Fibroblast of skin of right quadriceps (primary cell): ENCODE results near the gene UMPS.
A peak's percentile ranks its signal among the peaks of the same experiment; 100 is the strongest.
"Not testable (repeated sequence)": the region's sequence is repeated elsewhere in the genome, so short reads cannot be mapped to it uniquely, and the experiment has no call there.

Experiments used
- DNase-seq: peaks from one replicate; pipeline ENCODE4 v3.0.0-alpha.2; 2013

The UMPS gene

GRCh38 chr3:124730129-124730940 lies at the start of gene UMPS:
TSS of gene UMPS (plus strand) at chr3:124730452. CDS start at chr3:124730472, 20 bp downstream.
- DNase-seq, result peak; percentile 78

DNA sequence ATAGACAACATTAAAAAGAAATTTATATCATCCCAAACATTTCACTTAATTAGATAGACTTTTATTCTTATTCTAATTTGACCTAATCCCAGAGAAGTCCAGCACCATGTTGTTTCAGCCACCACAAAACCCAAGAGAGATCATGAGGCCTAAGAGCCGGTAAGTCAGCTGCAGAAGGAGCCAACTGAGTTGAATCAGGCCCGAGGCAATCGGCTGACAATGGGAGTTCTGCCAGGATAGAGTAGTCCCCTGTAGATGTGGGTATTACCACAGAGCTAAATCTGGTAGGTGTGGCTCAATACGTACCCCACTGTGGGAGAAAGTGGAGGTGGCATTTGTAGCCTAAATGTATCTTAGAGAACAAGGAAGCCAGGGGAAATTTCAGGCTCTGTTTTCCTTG lies 49.7 kb upstream of the UMPS start:
- no peak for DNase-seq

DNA sequence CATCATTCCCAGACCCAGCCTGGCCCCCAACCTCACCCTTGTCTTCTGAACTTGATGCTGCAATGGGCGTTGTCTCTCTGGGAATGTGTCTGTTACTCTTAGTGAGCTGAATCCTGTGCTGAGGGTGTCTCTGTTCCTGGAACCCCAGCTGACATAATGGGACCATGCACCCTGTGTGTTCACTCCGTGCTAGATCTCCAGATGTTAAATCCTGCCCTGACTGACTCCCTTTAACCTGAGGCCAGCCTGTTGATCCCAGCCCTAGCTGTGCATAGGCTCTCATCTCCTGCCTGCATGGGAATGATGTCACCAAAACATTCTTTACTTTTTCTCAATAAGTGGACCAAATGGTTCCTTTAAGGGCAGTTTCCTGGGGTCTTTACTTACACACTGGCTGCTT lies 48.0 kb upstream of the UMPS start:
- DNase-seq, result no peak

- no peak for DNase-seq
Observed at GRCh38 chr3:124684459-124684858, 45.8 kb upstream of the UMPS start.

DNA sequence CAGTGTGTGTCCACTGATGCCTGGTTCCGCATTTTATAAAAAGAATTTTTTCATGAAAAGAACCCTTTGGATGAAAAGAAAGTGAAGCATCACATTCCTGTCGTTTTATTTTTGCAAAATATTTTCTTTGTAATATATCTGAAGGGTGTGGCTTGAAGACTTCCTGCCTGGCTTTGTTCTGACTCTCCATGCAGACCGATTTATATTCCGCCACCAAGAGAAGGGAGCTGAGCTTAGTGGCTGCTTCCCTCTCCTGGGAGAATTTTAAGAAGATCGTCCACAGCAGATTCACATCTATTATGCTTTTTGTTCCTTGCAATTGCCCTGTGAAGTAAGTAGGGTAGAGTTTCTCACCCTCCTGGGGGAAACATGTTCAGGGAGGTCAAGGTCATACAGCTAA lies 45.2 kb upstream of the UMPS start:
- no peak for DNase-seq

DNA sequence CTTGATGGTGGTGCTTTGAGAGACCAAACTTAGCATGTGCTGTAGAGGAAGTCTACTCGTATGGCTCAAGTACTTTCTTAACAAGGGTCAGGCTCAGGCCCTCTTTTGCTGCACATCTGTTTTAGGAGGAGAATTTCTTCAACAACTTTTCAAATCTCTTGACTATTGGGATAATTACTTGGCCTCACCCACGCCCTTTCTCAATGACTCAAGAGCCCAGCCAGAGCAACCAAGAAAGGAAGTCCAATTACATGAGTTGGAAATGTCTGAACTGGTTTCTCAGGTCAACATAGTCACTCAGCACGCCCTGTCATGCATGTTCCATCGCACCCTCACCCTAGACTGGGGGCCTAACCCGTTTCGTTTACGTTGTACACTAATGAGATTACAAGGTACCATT lies 44.8 kb upstream of the UMPS start:
- DNase-seq, result no peak

DNA sequence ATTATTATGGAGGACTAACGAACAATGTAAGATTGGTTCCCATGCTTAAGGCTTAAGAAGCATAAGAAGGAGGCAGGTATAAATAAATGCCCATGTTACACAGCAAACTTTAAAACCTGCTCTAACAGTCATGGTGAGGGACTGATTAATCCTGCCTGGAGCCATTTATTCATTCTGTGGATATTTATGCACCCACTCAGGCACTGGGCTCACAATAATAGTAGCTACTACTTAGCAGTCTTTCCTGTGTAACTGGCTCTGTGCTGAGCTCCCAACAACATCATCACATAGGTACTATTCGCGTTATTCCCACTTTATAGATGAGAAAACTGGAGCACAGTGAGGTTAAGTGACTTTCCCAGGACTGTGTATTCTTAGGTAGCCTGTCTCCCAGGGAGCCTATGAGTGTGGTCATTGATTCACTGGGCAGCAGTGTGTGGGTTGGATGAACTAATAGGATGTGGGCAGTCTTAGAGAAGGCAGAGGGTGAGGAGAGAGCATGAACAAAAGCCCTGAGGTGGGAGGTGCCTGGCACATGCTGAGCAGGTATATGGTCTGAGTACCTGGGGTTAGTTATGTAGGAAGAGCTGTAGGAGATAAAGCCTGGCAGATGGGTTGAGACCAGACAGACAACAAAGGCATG lies 44.1 kb upstream of the UMPS start:
- no peak for DNase-seq

- DNase-seq, result peak; percentile 69
Observed at GRCh38 chr3:124688581-124689454, 41.4 kb upstream of the UMPS start.

- DNase-seq, result no peak
Observed at GRCh38 chr3:124691599-124691998, 38.7 kb upstream of the UMPS start.

DNA sequence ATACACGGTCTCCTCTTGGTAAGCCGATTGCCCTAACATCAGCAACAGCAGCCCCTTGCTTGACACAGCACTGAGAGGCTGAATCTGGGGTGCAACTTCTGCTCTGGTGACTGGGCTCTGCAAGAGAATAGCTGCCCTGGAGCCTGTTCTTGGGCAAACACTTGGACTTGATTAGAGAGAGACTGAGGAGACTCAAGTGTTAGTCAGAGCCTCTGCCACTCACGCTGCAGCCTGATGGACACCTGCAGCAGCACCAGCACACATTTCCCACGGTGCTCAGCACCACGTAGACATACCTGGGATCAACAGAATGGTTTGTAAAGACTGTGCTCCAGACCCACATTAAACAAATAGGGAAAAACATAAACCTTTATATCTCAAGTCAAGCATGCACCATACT lies 35.8 kb upstream of the UMPS start:
- no peak for DNase-seq

- no peak for DNase-seq
Observed at GRCh38 chr3:124695369-124695768, 34.9 kb upstream of the UMPS start.

DNA sequence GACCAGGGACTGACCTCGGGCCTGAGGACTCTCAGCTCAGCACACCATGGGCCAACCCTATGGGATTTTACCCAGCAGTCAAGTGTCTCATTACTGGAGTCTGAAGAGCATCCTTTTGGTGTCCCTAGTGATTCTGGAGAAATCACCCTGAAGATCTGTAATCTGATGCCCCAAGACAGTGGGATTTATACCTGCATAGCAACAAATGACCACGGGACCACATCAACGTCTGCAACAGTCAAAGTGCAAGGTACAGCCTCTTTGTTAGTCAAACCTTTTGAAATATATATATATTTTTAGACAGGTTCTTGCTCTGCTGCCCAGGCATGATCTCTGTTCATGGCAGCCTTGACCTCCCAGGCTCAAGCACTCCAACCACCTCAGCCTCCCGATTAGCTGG lies 34.2 kb upstream of the UMPS start:
- no peak for DNase-seq

GRCh38 chr3:124697302-124697701 lies 33.0 kb upstream of the UMPS start:
- DNase-seq, result no peak

DNA sequence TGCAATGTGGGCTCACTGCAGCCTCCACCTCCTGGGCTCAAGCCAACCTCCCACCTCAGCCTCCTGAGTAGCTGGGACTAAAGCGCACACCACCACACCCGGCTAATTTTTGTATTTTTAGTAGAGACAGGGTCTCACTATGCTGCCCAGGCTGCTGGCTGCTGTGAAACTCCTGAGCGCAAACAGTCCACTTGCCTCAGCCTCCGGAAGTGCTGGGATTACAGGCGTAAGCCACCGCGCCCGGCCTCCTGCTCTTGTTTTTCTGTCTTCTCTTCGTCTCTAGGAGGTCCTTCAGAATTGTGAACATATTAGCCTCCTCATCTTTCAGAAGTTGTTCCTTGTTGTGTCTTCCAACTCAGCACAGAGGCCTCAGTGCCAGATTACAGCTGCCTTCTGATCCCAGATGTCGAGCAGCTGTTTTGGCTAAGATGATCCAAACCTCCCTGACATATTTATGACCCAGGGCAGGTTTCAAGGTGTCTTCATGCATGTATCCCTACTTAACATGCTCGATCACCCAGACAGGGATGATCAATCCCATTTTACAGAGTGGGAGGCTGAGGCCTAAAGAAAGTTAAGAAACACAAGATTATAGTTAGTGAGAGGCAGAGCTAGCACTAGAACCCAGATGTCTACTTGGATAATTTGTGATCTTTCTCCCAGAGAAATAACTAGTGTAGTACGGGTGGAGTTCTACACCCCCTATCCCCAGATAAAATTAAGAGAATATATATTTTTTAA lies 32.1 kb upstream of the UMPS start:
- DNase-seq, result no peak

- no peak for DNase-seq
Observed at GRCh38 chr3:124699051-124699450, 31.2 kb upstream of the UMPS start.

DNA sequence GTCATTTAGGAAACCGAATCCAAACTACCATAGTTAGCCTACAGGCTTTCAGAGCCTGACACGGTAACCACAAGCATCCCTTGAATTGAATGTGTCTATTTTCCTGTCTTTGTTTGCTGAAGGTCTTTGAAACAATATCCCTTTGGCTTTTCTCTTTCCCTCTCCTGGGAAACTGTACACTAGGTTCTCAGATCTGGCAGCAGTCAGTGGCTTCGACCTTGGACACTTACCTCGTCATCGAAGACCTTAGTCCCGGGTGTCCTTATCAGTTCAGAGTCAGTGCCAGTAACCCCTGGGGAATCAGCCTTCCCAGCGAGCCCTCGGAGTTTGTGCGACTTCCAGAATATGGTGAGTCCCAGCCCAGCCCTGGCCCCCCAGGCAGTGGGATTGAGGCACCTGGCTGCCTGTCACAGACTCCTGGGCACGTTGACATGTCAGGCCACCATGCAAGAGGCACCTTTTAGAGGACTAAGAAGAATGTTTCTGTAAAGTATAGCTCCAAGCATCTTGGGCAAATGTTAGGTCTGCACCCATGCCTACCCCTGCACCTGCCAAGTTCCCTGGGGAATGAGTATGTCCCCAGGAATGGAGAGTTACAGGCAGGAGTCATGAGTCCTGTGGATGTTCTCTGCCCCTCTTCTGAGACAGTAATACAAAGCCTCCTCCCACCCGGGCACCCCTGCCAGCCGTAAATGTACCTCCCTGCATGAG lies 30.4 kb upstream of the UMPS start:
- no peak for DNase-seq

DNA sequence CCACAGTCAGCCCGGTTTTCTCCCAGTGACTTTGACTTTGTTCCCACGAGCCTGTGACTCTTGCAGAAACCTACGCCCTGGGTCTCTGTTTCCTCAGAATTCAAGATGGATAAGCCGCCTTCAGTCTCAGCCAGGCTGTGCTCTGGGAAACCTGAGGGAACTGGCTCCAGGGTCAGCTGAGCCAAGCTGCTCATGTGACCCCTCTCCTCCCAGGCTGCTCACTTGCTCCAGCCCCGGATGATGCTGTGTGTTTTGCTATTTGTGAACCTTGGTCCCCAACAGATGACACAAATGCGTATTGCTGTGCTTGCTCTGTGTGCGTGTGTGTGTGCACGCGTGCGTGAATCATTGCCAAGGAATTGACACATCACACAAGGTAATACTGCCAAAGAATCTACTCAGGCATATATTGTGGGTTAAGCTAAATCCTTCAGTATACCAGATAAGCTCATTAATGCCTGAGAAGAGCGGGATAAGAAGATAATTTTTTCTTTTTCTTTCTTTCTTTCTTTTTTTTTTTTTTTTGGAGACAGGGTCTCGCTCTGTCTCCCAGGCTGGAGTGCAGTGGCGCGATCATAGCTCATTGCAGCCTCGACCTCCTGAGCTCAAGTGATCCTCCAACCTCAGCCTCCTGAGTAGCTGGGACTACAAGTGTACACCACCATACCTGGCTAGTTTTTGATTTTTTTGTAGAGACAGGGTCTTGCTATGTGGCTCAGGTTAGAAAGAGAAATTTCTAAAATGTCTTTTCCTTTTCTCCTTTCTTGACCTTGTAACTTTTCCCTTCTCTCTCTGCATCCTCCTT lies 29.2 kb upstream of the UMPS start:
- peak; percentile 44 for DNase-seq

- peak; percentile 82 for DNase-seq
Observed at GRCh38 chr3:124701687-124702086, 28.6 kb upstream of the UMPS start.

- DNase-seq, result no peak
Observed at GRCh38 chr3:124702950-124703349, 27.3 kb upstream of the UMPS start.

DNA sequence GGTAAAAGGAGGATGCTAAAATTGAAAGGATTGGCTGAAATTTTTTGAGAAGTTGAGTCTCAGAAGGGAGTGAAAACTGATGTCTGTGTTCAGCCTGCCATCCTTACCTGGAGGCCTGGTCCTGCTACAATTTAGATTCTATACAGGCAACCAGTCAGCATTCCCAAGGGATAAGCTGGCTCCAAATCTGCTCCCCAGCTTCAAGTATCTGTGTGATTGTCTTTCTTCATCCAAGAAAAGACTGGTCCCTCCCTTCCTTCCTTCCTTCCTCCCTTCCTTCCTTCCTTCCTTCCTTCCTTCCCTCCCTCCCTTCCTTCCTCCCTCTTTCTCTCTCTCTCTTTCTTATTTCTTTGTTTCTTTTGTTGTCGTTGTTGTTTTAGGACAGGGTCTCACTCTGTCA lies 24.7 kb upstream of the UMPS start:
- DNase-seq, result no peak

DNA sequence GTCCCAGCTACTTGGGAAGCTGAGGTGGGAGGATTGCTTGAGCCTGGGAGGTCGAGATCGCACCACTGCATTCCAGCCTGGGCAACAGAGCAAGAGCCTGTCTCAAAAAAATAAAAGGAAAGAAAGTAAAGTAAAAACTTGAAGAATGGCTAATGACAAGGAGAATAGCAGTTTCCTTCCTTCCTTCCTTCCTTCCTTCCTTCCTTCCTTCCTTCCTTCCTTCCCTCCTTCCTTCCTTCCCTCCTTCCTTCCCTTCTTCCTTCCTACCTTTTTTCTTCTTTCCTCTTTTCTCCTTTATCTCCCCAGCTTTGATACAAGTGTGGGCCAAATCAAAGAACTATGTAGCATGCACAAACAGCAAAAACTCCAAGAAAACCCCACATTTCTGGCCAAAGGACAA lies 23.0 kb upstream of the UMPS start:
- not testable (repeated sequence) for DNase-seq
